Measurements from ENCODE around the gene FPGS.
"Not testable (repeated sequence)": the region's sequence is repeated elsewhere in the genome, so short reads cannot be mapped to it uniquely, and the experiment has no call there.

- not testable (repeated sequence) for TF ChIP-seq EZH2 (IDR thresholded peaks at IDR 0.05); POLR2AphosphoS5 (IDR thresholded peaks at IDR 0.05; ENCODE audit: borderline replicate concordance, low read depth, low read length)
Measured at GRCh38 chr9:127836561-127836960, 33.9 kb downstream of the FPGS start.
